Endothelial cell of umbilical vein (primary cell): ENCODE data around the gene MARK1. TPM values are rescaled to one million over a fixed set of nuclear protein-coding genes. Genes with fewer than 3 reads are reported as not detected.

Experiments used
- BruUV-seq: library from RNA; stranded (reverse); fragments of 400-500 nt; replicated peaks from 2 replicates; lab custom pipeline; 2021; lab: Mats Ljungman, UMichigan
- CTCF ChIA-PET: fragments of 300-600, 350-600 bp; sonication (Branson Sonifier 250); formaldehyde crosslinking; loops from one replicate; lab custom pipeline; 2021; ENCODE audit warnings: antibody characterized with exemption, inconsistent platforms; lab: Charles Lee
- POLR2A ChIA-PET: fragments of 300-600, 350-600 bp; sonication (Branson Sonifier 250); formaldehyde crosslinking; loops from one replicate; lab custom pipeline; 2021; ENCODE audit warnings: antibody characterized with exemption, inconsistent platforms; lab: Charles Lee
- DNase-seq: peaks from one replicate; pipeline ENCODE4 v3.0.0-alpha.2; 2011; ENCODE audit warnings: low read depth, low spot score
- FAIRE-seq: peaks from 2 replicates; lab custom pipeline; 2011; peaks lifted over from hg19 to GRCh38; lab: Jason Lieb, UNC
- H2AFZ ChIP-seq: 2 replicates; pipeline ENCODE4 v1.6.0; 2012; ENCODE audit warnings: low read depth, low read length, control low read depth, inconsistent platforms
- H3K27ac ChIP-seq: 2 replicates; pipeline ENCODE4 v1.5.1; 2011; ENCODE audit warnings: low read depth, mild to moderate bottlenecking, control low read depth, low read length, moderate library complexity; ENCODE audit not compliant: insufficient read depth
- H3K27me3 ChIP-seq, 2 experiments: 2 replicates each; pipeline versions ENCODE4 v1.6.0 to v1.6.1; 2011; ENCODE audit warnings: low read length in 2 of 2, mixed read lengths in 1 of 2; ENCODE audit not compliant: control insufficient read depth in 2 of 2, insufficient read depth in 2 of 2
- H3K36me3 ChIP-seq, 2 experiments: 2 replicates in 1 of 2; 3 replicates in 1 of 2; pipeline ENCODE4 v1.5.1; 2011; ENCODE audit warnings: low read length in 2 of 2, mild to moderate bottlenecking in 1 of 2, moderate library complexity in 1 of 2; ENCODE audit not compliant: control insufficient read depth in 2 of 2, insufficient read depth in 2 of 2; ENCODE audit errors: extremely low read depth in 1 of 2
- H3K4me1 ChIP-seq: 3 replicates; pipeline ENCODE4 v1.5.1; 2011; ENCODE audit warnings: mild to moderate bottlenecking, low read length; ENCODE audit not compliant: control insufficient read depth, insufficient read depth; ENCODE audit errors: extremely low read depth
- H3K4me2 ChIP-seq: 2 replicates; pipeline ENCODE4 v1.6.1; 2011; ENCODE audit warnings: low read length, control low read depth, mixed read lengths; ENCODE audit not compliant: insufficient read depth
- H3K4me3 ChIP-seq, 3 experiments: fragments of 200-600 bp in 1 of 3; sonication (generic), shearing (Covaris generic) in 1 of 3; replicated peaks in 1 of 3; 2 replicates each; pipeline ENCODE4 v1.5.1; 2011 to 2016; ENCODE audit warnings: control low read depth in 3 of 3, low read length in 3 of 3, mild to moderate bottlenecking in 2 of 3, inconsistent platforms in 1 of 3, low read depth in 1 of 3, moderate library complexity in 1 of 3; ENCODE audit not compliant: insufficient read depth in 1 of 3
- H3K79me2 ChIP-seq: 2 replicates; pipeline ENCODE4 v1.6.0; 2012; ENCODE audit warnings: low read length, inconsistent platforms; ENCODE audit not compliant: control insufficient read depth, insufficient read depth
- H3K9ac ChIP-seq: replicated peaks from 2 replicates; pipeline ENCODE3; 2011; ENCODE audit warnings: low read length, control low read depth; ENCODE audit not compliant: insufficient read depth; ENCODE audit errors: extremely low read depth
- H3K9me1 ChIP-seq: replicated peaks from 3 replicates; pipeline ENCODE4 v1.6.0; 2011; ENCODE audit warnings: mild to moderate bottlenecking, low read length; ENCODE audit not compliant: control insufficient read depth, insufficient read depth; ENCODE audit errors: extremely low read depth
- H3K9me3 ChIP-seq: replicated peaks from 2 replicates; pipeline ENCODE4 v1.5.1; 2012; ENCODE audit warnings: low read length, inconsistent platforms; ENCODE audit not compliant: control insufficient read depth, insufficient read depth
- H4K20me1 ChIP-seq: replicated peaks from 2 replicates; pipeline ENCODE3; 2011; ENCODE audit warnings: mild to moderate bottlenecking, low read length; ENCODE audit not compliant: control insufficient read depth, insufficient read depth; ENCODE audit errors: extremely low read depth
- EZH2 ChIP-seq: IDR thresholded peaks from 2 replicates; pipeline ENCODE4 v1.6.1; 2012; ENCODE audit warnings: borderline replicate concordance, low read depth, mild to moderate bottlenecking, moderate library complexity, low read length, inconsistent platforms; ENCODE audit not compliant: severe bottlenecking
- FOS ChIP-seq: IDR thresholded peaks from 2 replicates; pipeline ENCODE4 v1.6.1; 2011; ENCODE audit warnings: mild to moderate bottlenecking, low read length, moderate library complexity, borderline replicate concordance; ENCODE audit not compliant: insufficient read depth
- GATA2 ChIP-seq: IDR thresholded peaks from 2 replicates; pipeline ENCODE4 v1.7.0; 2011; ENCODE audit warnings: low read depth, mild to moderate bottlenecking, moderate library complexity, mixed read lengths, low read length; ENCODE audit not compliant: insufficient read length, insufficient read depth
- JUN ChIP-seq: IDR thresholded peaks from 2 replicates; pipeline ENCODE4 v1.6.1; 2011; ENCODE audit warnings: borderline replicate concordance, low read depth; ENCODE audit not compliant: insufficient read length, insufficient read depth
- MAX ChIP-seq: IDR thresholded peaks from 2 replicates; pipeline ENCODE4 v1.6.1; 2011; ENCODE audit not compliant: insufficient read depth, insufficient read length
- MYC ChIP-seq: IDR thresholded peaks from one replicate; pipeline ENCODE4 v1.6.1; 2011; ENCODE audit warnings: mild to moderate bottlenecking, low read depth, low read length
- POLR2A ChIP-seq: IDR thresholded peaks from 2 replicates; pipeline ENCODE4 v1.6.1; 2012; ENCODE audit warnings: low read depth, mild to moderate bottlenecking, control low read depth, low read length
- POLR2AphosphoS5 ChIP-seq: IDR thresholded peaks from 2 replicates; pipeline ENCODE4 v1.6.1; 2012; ENCODE audit warnings: low read depth, mild to moderate bottlenecking, control low read depth, low read length, moderate library complexity; ENCODE audit not compliant: insufficient read depth
- dilution Hi-C: fragments of 300-500 bp; cut with MboI; formaldehyde crosslinking; loops from one replicate; pipeline ENCODE4 v1.15.0; 2019; ENCODE audit warnings: low sequenced_read_pairs; ENCODE audit not compliant: extremely low pct_ligation_motif_present
- intact Hi-C: fragments of 100-400 bp; cut with micrococcal nuclease; formaldehyde crosslinking; loops from one replicate; pipeline ENCODE4 v1.10.0; 2022
- polyA plus RNA-seq, 4 experiments: library from polyadenylated mRNA; depleted of rRNA in 3 of 4; stranded (reverse) in 3 of 4; unstranded in 1 of 4; fragments of >200 nt; gene quantifications; 2 replicates each; pipeline versions ENCODE4 v1.2.1 to v1.2.3, GENCODE V29; 2011 to 2012; ENCODE audit warnings: missing spikeins in 1 of 4
- total RNA-seq: library from RNA; stranded (reverse); gene quantifications from 2 replicates; pipeline ENCODE4 v1.2.3, GENCODE V29; 2021
- TF ChIP-seq, protein P1 (sequence below), 2 donors: IDR thresholded peaks; 1 replicate in 1 of 2; 2 replicates in 1 of 2; pipeline ENCODE4 v1.5.1; 2011; ENCODE audit warnings: low read length in 2 of 2, mild to moderate bottlenecking in 2 of 2, moderate library complexity in 2 of 2, control low read depth in 1 of 2, inconsistent platforms in 1 of 2, low read depth in 1 of 2; ENCODE audit not compliant: insufficient read depth in 1 of 2; ENCODE audit errors: extremely low read depth in 1 of 2

MARK1 gene
- total and polyA plus RNA-seq, 2 donors (not counting 3 experiments of a cell fraction or from before 2014, with no cell fraction given): 1.2 to 5.5 TPM

DNA sequence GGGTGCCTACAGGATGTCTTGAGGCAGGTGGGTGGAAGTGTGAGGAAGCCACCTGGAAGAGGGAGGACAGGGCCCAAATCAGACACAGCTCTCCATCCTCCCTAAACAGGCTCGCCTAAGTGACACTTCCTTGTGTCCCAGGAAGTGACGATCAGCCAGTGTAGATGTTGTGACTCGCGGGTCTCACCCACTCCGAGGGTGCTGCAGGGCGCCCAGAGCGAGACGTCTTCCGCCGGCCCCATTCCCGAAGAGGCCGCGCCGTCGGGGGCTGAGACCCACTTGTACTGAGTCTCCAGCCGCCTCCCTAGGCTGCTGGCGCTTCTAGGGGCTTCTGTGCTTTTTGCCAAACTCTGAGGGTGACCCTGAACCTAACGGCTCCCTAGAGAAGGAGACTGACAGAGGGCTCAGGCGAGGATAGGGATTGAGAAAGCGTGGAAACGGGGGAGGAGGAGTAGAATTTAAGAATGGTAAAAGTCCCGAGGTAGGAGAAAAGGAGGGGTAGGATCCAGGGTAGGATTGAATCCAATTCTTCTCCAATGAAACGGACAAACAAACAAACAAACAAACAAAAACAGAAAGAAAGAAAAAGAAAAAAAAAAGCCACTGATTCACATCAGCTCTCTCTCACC lies 543 bp upstream of the MARK1 start:
- Histone ChIP-seq H3K27ac (no peak overlapping the region), H2AFZ (peak overlapping the region; percentile 70), H3K36me3 (no peaks in the 10 kb centered on the region), H3K4me3 (peak overlapping the region; percentile 59 to 94 (median 78)), H3K9me3 (no peaks in the 10 kb centered on the region), H3K27me3 (peaks cover 13 to 24% of the 10 kb centered on the region in 2 experiments), H3K9me1 (no peaks in the 10 kb centered on the region), H4K20me1 (no peaks in the 10 kb centered on the region), H3K4me1 (peaks cover 7% of the 10 kb centered on the region), H3K9ac (peak overlapping the region; percentile 62), H3K4me2 (peak overlapping the region; percentile 92), H3K79me2 (no peaks in the 10 kb centered on the region)
- TF ChIP-seq MYC (no peak), FOS (no peak), GATA2 (no peak), JUN (no peak), POLR2A (no peak), MAX (no peak), POLR2AphosphoS5 (no peak), EZH2 (no peak)
- TF ChIP-seq, protein P1, sequence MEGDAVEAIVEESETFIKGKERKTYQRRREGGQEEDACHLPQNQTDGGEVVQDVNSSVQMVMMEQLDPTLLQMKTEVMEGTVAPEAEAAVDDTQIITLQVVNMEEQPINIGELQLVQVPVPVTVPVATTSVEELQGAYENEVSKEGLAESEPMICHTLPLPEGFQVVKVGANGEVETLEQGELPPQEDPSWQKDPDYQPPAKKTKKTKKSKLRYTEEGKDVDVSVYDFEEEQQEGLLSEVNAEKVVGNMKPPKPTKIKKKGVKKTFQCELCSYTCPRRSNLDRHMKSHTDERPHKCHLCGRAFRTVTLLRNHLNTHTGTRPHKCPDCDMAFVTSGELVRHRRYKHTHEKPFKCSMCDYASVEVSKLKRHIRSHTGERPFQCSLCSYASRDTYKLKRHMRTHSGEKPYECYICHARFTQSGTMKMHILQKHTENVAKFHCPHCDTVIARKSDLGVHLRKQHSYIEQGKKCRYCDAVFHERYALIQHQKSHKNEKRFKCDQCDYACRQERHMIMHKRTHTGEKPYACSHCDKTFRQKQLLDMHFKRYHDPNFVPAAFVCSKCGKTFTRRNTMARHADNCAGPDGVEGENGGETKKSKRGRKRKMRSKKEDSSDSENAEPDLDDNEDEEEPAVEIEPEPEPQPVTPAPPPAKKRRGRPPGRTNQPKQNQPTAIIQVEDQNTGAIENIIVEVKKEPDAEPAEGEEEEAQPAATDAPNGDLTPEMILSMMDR (IDR thresholded peaks at IDR 0.05; ENCODE audit: extremely low read depth in 1 of 2, insufficient read depth in 1 of 2, low read depth in 1 of 2, low read length in 2 of 2): no peak
- dilution Hi-C loops: no loop called here
- no TSS peak for BruUV-seq
- DNase-seq (peak; percentile 15), FAIRE-seq (no peak)
- POLR2A ChIA-PET: no interaction called here
- intact Hi-C loops: loop anchor here (5.0 kb wide), 2 partner anchors 165 to 225 kb away; partner anchors contain the start of gene C1orf115
- CTCF ChIA-PET: interaction anchor here (3.0 kb wide), 1 partner anchor 231 kb away, joined by 13 read pairs; no protein-coding TSS in a partner anchor
